Peyer's patch (tissue), 4 donors: Measurements from ENCODE around the gene PAK1. TPM values are rescaled to one million over a fixed set of nuclear protein-coding genes. Genes with fewer than 3 reads are reported as not detected.

Experiments
- DNase-seq, 3 donors: peaks; one replicate each; pipeline ENCODE4 v3.0.0-alpha.2; 2017 to 2019
- H3K27ac ChIP-seq, 4 donors: fragments of 200-600 bp; sonication (generic); one replicate each; pipeline ENCODE4 v1.5.1; 2016 to 2019
- H3K27me3 ChIP-seq, 2 donors: fragments of 200-600 bp; sonication (generic); one replicate each; pipeline ENCODE4 v1.5.1; 2019
- H3K36me3 ChIP-seq, 3 donors: fragments of 200-600 bp; sonication (generic); one replicate each; pipeline ENCODE4 v1.5.1; 2016 to 2019
- H3K4me1 ChIP-seq, 4 donors: fragments of 200-600 bp; sonication (generic); one replicate each; pipeline ENCODE4 v1.5.1; 2016 to 2019
- H3K4me3 ChIP-seq, 4 donors: fragments of 200-600 bp; sonication (generic); 1 replicate in 3 of 4; 2 replicates in 1 of 4; pipeline ENCODE4 v1.5.1; 2016 to 2019; ENCODE audit warnings: mild to moderate bottlenecking in 1 of 4
- H3K9me3 ChIP-seq, 4 donors: fragments of 200-600 bp; sonication (generic); one replicate each; pipeline ENCODE4 v1.5.1; 2016 to 2019; ENCODE audit warnings: mild to moderate bottlenecking in 1 of 4
- CTCF ChIP-seq, 6 experiments: fragments of 450-650 bp in 4 of 6; fragments of 200-600 bp in 2 of 6; sonication (generic) in 1 of 6; IDR thresholded peaks; one replicate each; pipeline ENCODE4 v1.5.1; 2017 to 2019; ENCODE audit warnings: antibody characterized with exemption in 6 of 6, mild to moderate bottlenecking in 3 of 6, moderate library complexity in 1 of 6
- POLR2A ChIP-seq, 2 donors: fragments of 450-650 bp; IDR thresholded peaks; one replicate each; pipeline ENCODE4 v1.5.1; 2017; ENCODE audit warnings: antibody characterized with exemption in 2 of 2, mild to moderate bottlenecking in 2 of 2, moderate library complexity in 2 of 2
- total RNA-seq, 4 donors: library from RNA; depleted of rRNA; stranded (reverse); fragments of >200 nt; gene quantifications; one replicate each; pipeline ENCODE4 v1.1.0, GENCODE V29; 2016

PAK1 gene
- total RNA-seq, 4 donors from 2014 or later = 60.2 to 127 (median 103) TPM

GRCh38 chr11:77397631-77398030 lies 76.3 kb downstream of the PAK1 start:
- Histone ChIP-seq H3K9me3 (no peaks in the 10 kb centered on the region), H3K36me3 (no peaks in the 10 kb centered on the region), H3K4me1 (peaks cover 0 to 22% (median 1%) of the 10 kb centered on the region in 4 donors), H3K27me3 (no peaks in the 10 kb centered on the region), H3K27ac (peak overlapping the region in 1 of 4 donors; percentile 25), H3K4me3 (no peak overlapping the region)
- no peak for TF ChIP-seq POLR2A (IDR thresholded peaks at IDR 0.05)
- no peak for TF ChIP-seq CTCF (IDR thresholded peaks at IDR 0.05)
- no peak for DNase-seq

GRCh38 chr11:77396911-77397310 lies 77.0 kb downstream of the PAK1 start:
- Histone ChIP-seq H3K36me3 (no peaks in the 10 kb centered on the region), H3K9me3 (no peaks in the 10 kb centered on the region), H3K4me3 (no peak overlapping the region), H3K4me1 (peaks cover 0 to 23% (median 1%) of the 10 kb centered on the region in 4 donors), H3K27ac (no peak overlapping the region), H3K27me3 (no peaks in the 10 kb centered on the region)
- DNase-seq = no peak
- TF ChIP-seq POLR2A (IDR thresholded peaks at IDR 0.05) = no peak

GRCh38 chr11:77396305-77396704 lies 77.6 kb downstream of the PAK1 start:
- H3K27ac ChIP-seq = peak overlapping the region in 1 of 4 donors; percentile 12
- no peaks in the 10 kb centered on the region for H3K9me3 ChIP-seq
- no peak overlapping the region for H3K4me3 ChIP-seq
- H3K4me1 ChIP-seq = peaks cover 0 to 23% (median 1%) of the 10 kb centered on the region in 4 donors
- H3K27me3 ChIP-seq = no peaks in the 10 kb centered on the region
- TF ChIP-seq CTCF (IDR thresholded peaks at IDR 0.05) (no peak), POLR2A (IDR thresholded peaks at IDR 0.05) (no peak)
- H3K36me3 ChIP-seq = no peaks in the 10 kb centered on the region
- DNase-seq = no peak

GRCh38 chr11:77395460-77396173 lies 78.3 kb downstream of the PAK1 start:
- no peak for TF ChIP-seq CTCF (IDR thresholded peaks at IDR 0.05)
- TF ChIP-seq POLR2A (IDR thresholded peaks at IDR 0.05) = no peak
- no peaks in the 10 kb centered on the region for H3K9me3 ChIP-seq
- H3K4me1 ChIP-seq = peaks cover 0 to 23% (median 1%) of the 10 kb centered on the region in 4 donors
- H3K27ac ChIP-seq = peak overlapping the region in 1 of 4 donors; percentile 12
- no peaks in the 10 kb centered on the region for H3K36me3 ChIP-seq
- no peaks in the 10 kb centered on the region for H3K27me3 ChIP-seq
- no peak overlapping the region for H3K4me3 ChIP-seq
- no peak for DNase-seq

- Histone ChIP-seq H3K27me3 (no peaks in the 10 kb centered on the region), H3K36me3 (no peaks in the 10 kb centered on the region), H3K9me3 (no peaks in the 10 kb centered on the region), H3K27ac (peak overlapping the region in 1 of 4 donors; percentile 17), H3K4me3 (no peak overlapping the region), H3K4me1 (peaks cover 0 to 23% (median 1%) of the 10 kb centered on the region in 4 donors)
- TF ChIP-seq POLR2A (IDR thresholded peaks at IDR 0.05) = no peak
- TF ChIP-seq CTCF (IDR thresholded peaks at IDR 0.05) = no peak
- DNase-seq = no peak
Measured at GRCh38 chr11:77392842-77393241, 81.1 kb downstream of the PAK1 start.

GRCh38 chr11:77387701-77388100 lies 86.2 kb downstream of the PAK1 start:
- H3K4me1 ChIP-seq = peaks cover 0 to 5% (median 0%) of the 10 kb centered on the region in 4 donors
- no peaks in the 10 kb centered on the region for H3K27me3 ChIP-seq

More at GRCh38 chr11:77387701-77388100, 86.2 kb downstream of the PAK1 start:
- Histone ChIP-seq H3K9me3 (no peaks in the 10 kb centered on the region), H3K4me3 (no peak overlapping the region), H3K27ac (no peak overlapping the region), H3K36me3 (peaks cover 0 to 4% (median 0%) of the 10 kb centered on the region in 3 donors)
- no peak for DNase-seq
- TF ChIP-seq CTCF (IDR thresholded peaks at IDR 0.05) (no peak), POLR2A (IDR thresholded peaks at IDR 0.05) (no peak)
